Muscle layer of duodenum (tissue), 2 donors: ENCODE results near the gene KCNB1.

Experiments
- H3K27ac ChIP-seq: one replicate; pipeline ENCODE4 v1.7.0; 2013; ENCODE audit warnings: mild to moderate bottlenecking, low read length
- H3K27me3 ChIP-seq: one replicate; pipeline ENCODE4 v1.7.0; 2013; ENCODE audit warnings: low read depth, mild to moderate bottlenecking, control low read depth, low read length
- H3K36me3 ChIP-seq, 2 donors: one replicate each; pipeline ENCODE4 v1.7.0; 2013; ENCODE audit warnings: low read length in 2 of 2, control low read depth in 1 of 2, mild to moderate bottlenecking in 1 of 2; ENCODE audit not compliant: insufficient read depth in 2 of 2, control insufficient read depth in 1 of 2
- H3K4me1 ChIP-seq, 2 donors: one replicate each; pipeline ENCODE4 v1.7.0; 2013; ENCODE audit warnings: low read length in 2 of 2, mild to moderate bottlenecking in 2 of 2, control low read depth in 1 of 2, moderate library complexity in 1 of 2; ENCODE audit not compliant: insufficient read depth in 2 of 2, control insufficient read depth in 1 of 2
- H3K4me3 ChIP-seq, 2 donors: one replicate each; pipeline ENCODE4 v1.7.0; 2013; ENCODE audit warnings: low read length in 2 of 2, low read depth in 1 of 2, mild to moderate bottlenecking in 1 of 2
- H3K9me3 ChIP-seq, 2 donors: one replicate each; pipeline ENCODE4 v1.7.0; 2013; ENCODE audit warnings: low read length in 2 of 2, control low read depth in 1 of 2, mild to moderate bottlenecking in 1 of 2; ENCODE audit not compliant: control insufficient read depth in 1 of 2
- donor health status: healthy.

KCNB1 gene

DNA sequence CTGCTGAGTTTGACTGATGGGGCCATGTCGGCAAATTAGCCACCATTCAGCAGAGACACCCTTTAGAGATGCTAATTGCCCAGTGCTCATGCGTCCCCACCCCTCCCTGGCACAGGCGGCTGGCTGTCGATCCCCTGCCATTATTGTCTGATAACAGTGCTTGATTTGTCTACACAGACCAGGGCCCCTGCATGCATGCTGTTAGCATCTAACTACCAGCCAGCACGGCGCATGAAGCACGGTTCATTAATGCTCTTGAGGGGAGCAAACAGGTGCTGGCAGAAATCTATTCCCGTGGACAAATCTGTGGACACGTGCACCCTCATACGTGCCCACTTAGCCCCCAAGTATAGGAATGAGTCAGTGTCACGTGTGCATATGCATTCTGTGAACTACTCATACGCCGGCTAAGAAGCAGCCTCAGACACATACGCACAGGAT lies 32.2 kb downstream of the KCNB1 start:
- Histone ChIP-seq H3K27ac (no peak overlapping the region), H3K4me3 (no peak overlapping the region), H3K4me1 (peaks cover 10 to 49% of the 10 kb centered on the region in 2 donors), H3K36me3 (no peaks in the 10 kb centered on the region), H3K27me3 (no peaks in the 10 kb centered on the region), H3K9me3 (no peaks in the 10 kb centered on the region)

DNA sequence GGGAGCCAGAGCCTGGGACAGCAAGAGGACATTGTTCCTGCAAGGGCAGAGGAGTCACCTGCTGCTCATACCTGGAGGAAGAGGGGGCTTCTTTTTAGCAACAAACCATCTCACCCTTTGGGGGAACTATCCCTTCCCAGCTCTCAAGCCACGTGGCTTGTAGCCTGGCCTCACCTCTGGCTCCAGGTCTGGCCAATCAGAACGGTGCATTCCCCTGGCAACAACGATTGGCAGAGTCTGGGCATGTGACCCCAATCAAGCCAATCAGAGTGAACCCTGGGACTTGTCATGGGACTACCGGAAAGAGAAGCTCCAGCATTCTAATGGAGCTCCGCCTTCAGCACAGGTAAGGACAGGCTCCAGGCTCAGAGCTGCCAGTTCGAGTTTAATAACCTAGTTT lies 33.6 kb downstream of the KCNB1 start:
- Histone ChIP-seq H3K27me3 (no peaks in the 10 kb centered on the region), H3K4me3 (no peak overlapping the region), H3K4me1 (peaks cover 10 to 58% of the 10 kb centered on the region in 2 donors), H3K9me3 (no peaks in the 10 kb centered on the region), H3K36me3 (no peaks in the 10 kb centered on the region), H3K27ac (peak overlapping the region; percentile 46)

GRCh38 chr20:49447946-49448809 lies 34.3 kb downstream of the KCNB1 start:
- H3K4me1 ChIP-seq = peaks cover 10 to 58% of the 10 kb centered on the region in 2 donors
- H3K27ac ChIP-seq = peak overlapping the region; percentile 62

DNA sequence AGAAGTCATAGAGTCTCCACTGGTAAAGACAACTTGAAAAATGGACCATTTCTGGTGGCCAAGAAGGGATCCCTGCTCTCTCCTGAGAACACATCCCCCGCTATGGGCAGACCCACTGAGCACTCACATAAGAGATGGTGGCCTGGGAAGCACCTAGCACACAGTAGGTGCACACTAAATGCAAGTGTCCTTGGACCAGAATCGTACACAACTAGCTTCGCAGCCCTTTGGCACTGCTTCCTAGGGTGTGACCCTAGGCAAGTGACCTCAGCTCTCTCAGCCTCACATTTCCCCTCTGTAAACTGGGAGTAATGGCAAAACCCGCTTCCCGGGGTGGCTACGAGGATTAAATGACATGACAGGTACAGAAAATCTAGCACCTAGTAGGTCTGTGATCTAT lies 35.1 kb downstream of the KCNB1 start:
- H3K4me1 ChIP-seq = peaks cover 10 to 57% of the 10 kb centered on the region in 2 donors
- peak overlapping the region; percentile 62 for H3K27ac ChIP-seq
- peak overlapping the region in 1 of 2 donors; percentile 29 for H3K4me3 ChIP-seq

More at GRCh38 chr20:49447946-49448809, 34.3 kb downstream of the KCNB1 start:
- H3K9me3 ChIP-seq = no peaks in the 10 kb centered on the region
- H3K4me3 ChIP-seq = no peak overlapping the region
- H3K36me3 ChIP-seq = no peaks in the 10 kb centered on the region
- H3K27me3 ChIP-seq = no peaks in the 10 kb centered on the region

DNA sequence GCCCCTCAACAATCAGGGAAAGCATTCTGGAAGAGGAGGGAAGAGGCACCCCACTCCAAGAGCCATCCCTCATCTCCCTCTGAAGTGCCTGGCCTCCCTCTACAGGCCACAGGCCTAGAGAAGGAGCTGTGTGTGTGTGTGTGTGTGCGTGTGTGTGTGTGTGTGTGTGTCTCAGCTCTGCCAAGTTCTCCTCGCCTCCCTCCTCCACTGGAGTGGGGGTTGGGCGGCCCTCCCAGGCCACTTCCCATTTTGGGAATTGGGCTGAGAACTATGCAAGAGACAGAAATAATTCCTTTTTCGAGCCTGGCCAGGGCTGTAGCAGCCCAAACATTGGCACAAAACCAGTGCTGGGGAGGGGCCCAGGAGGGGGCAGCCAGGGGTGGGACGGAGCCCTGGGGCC lies 35.7 kb downstream of the KCNB1 start:
- H3K27ac ChIP-seq = peak overlapping the region; percentile 62
- H3K36me3 ChIP-seq = no peaks in the 10 kb centered on the region
- H3K4me3 ChIP-seq = peak overlapping the region in 1 of 2 donors; percentile 29
- no peaks in the 10 kb centered on the region for H3K27me3 ChIP-seq
- peaks cover 10 to 52% of the 10 kb centered on the region in 2 donors for H3K4me1 ChIP-seq
- H3K9me3 ChIP-seq = no peaks in the 10 kb centered on the region

More for the DNA sequence above, 35.1 kb downstream of the KCNB1 start:
- no peaks in the 10 kb centered on the region for H3K27me3 ChIP-seq
- no peaks in the 10 kb centered on the region for H3K36me3 ChIP-seq
- no peaks in the 10 kb centered on the region for H3K9me3 ChIP-seq

DNA sequence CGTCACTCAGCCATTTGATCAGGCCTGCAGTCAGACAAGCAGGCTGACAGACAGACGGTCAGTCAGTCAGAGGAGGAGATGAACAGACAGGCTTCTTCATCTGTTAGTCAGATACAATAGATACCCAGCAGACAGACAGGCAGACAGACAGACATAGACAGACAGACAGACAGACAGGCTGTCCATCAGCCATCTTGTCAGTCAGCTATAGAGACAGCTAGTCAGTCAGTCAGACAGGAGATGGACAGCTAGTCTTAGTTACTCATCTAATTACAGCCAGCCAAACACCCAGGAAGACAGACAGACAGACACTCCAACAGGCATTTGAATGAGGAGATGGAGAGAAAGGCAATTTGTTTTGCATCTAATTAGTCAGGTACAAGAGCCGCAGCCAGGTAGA lies 36.4 kb downstream of the KCNB1 start:
- H3K36me3 ChIP-seq = no peaks in the 10 kb centered on the region
- H3K27ac ChIP-seq = peak overlapping the region; percentile 35
- H3K4me3 ChIP-seq = no peak overlapping the region
- peaks cover 10 to 44% of the 10 kb centered on the region in 2 donors for H3K4me1 ChIP-seq
- H3K9me3 ChIP-seq = no peaks in the 10 kb centered on the region
- H3K27me3 ChIP-seq = no peaks in the 10 kb centered on the region

DNA sequence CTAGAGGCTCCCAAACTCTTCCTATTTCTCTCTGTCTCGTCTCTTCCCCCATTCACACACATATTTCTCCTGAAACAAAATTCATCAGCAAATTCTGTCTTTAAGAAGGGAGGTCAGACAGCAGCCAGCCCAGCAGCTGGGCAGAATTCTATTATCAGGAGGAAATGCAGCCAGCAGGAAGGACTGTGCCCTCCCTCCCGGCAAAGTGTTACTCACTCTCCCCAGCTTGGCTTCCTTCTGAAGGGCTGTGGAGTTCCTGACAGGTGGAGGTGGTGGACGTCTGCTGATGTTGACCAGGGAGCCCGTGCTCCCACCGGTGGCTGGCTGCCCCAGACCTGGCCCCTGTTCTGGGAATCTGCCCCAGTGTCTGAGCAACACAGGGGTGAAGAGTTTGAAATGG lies 37.3 kb downstream of the KCNB1 start:
- peak overlapping the region; percentile 39 for H3K27ac ChIP-seq
- no peaks in the 10 kb centered on the region for H3K36me3 ChIP-seq
- no peaks in the 10 kb centered on the region for H3K27me3 ChIP-seq
- no peaks in the 10 kb centered on the region for H3K9me3 ChIP-seq
- H3K4me3 ChIP-seq = no peak overlapping the region
- H3K4me1 ChIP-seq = peaks cover 10 to 44% of the 10 kb centered on the region in 2 donors

DNA sequence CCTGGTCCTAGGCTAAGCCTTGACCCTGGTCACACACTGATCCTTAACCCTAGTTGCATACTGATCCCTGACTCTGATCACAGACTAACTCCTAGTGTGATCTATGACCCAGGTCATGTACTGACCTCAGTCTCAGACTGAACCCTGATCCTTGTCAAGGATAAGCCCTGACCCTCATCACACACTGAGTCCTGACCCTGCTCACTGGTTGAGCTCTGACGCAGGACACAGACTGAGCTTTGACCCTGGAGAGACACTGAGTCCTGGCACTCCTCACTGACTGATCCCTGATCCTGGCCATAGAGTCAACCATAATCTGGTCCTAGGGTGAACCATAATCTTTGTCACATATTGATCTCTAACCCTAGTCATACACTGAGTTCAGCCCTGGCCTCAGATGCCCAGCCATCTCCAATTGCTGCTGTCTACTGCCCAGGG lies 37.9 kb downstream of the KCNB1 start:
- no peaks in the 10 kb centered on the region for H3K9me3 ChIP-seq
- no peaks in the 10 kb centered on the region for H3K36me3 ChIP-seq
- H3K27ac ChIP-seq = peak overlapping the region; percentile 39
- peaks cover 10 to 43% of the 10 kb centered on the region in 2 donors for H3K4me1 ChIP-seq
- H3K4me3 ChIP-seq = no peak overlapping the region
- no peaks in the 10 kb centered on the region for H3K27me3 ChIP-seq

DNA sequence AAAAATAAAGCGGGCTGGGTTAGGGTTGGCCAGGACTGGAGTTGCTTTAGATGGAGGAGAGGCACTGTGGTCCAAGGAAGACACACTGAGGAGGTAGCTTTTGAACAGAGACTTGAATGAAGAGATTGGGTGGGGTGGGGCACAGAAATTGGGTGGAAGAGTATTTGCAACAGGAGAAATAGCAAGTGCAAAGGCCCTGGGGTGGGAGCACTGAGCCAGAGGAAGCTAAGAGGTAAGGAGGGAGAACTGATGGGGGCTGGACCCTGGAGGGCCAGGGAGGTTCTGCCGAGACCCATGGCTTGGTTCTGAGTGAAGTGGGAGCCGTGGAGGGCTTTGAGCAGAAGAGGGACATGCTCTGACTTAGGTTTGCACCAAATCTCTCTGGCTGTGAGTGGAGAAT lies 45.4 kb downstream of the KCNB1 start:
- H3K9me3 ChIP-seq = no peaks in the 10 kb centered on the region
- no peak overlapping the region for H3K4me3 ChIP-seq
- no peak overlapping the region for H3K27ac ChIP-seq
- no peaks in the 10 kb centered on the region for H3K27me3 ChIP-seq
- H3K4me1 ChIP-seq = peaks cover 0 to 13% of the 10 kb centered on the region in 2 donors
- no peaks in the 10 kb centered on the region for H3K36me3 ChIP-seq

- Histone ChIP-seq H3K9me3 (no peaks in the 10 kb centered on the region), H3K27me3 (no peaks in the 10 kb centered on the region), H3K4me1 (peaks cover 0 to 9% of the 10 kb centered on the region in 2 donors), H3K27ac (no peak overlapping the region), H3K36me3 (no peaks in the 10 kb centered on the region), H3K4me3 (no peak overlapping the region)
Observed at GRCh38 chr20:49435639-49436038, 46.8 kb downstream of the KCNB1 start.

GRCh38 chr20:49433333-49433732 lies 49.1 kb downstream of the KCNB1 start:
- Histone ChIP-seq H3K9me3 (no peaks in the 10 kb centered on the region), H3K36me3 (no peaks in the 10 kb centered on the region), H3K4me1 (peaks cover 0 to 7% of the 10 kb centered on the region in 2 donors), H3K4me3 (no peak overlapping the region), H3K27me3 (no peaks in the 10 kb centered on the region), H3K27ac (no peak overlapping the region)
